Activated CD8-positive, alpha-beta T cell treated with anti-CD3 and anti-CD28 coated beads for 36 hours (primary cell): ENCODE results near the gene SUCLA2. TPM values are rescaled to one million over a fixed set of nuclear protein-coding genes. Genes with fewer than 3 reads are reported as not detected.

Experiments
- ATAC-seq: fragments of 200-7000 bp; cut with Tn5 transposase; one replicate; pipeline ENCODE4 v1.10.0; 2021; ENCODE audit warnings: mild to moderate bottlenecking, moderate library complexity
- CTCF ChIA-PET: fragments of 350-600 bp; sonication (Branson Sonifier 250); formaldehyde crosslinking; loops from one replicate; lab custom pipeline; 2021; ENCODE audit warnings: antibody characterized with exemption; lab: Charles Lee
- POLR2A ChIA-PET: fragments of 350-600 bp; sonication (Branson Sonifier 250); formaldehyde crosslinking; loops from one replicate; lab custom pipeline; 2021; ENCODE audit warnings: antibody characterized with exemption; lab: Charles Lee
- DNase-seq: peaks from one replicate; pipeline ENCODE4 v3.0.0-alpha.2; 2020
- H3K27ac Mint-ChIP-seq: one replicate; pipeline ENCODE4 v1.8.0; 2021; ENCODE audit warnings: mild to moderate bottlenecking, mixed read lengths
- H3K27me3 Mint-ChIP-seq: one replicate; pipeline ENCODE4 v1.8.0; 2021; ENCODE audit warnings: mixed read lengths
- H3K36me3 Mint-ChIP-seq: one replicate; pipeline ENCODE4 v1.8.0; 2021; ENCODE audit warnings: low read depth, mixed read lengths
- H3K4me1 Mint-ChIP-seq: one replicate; pipeline ENCODE4 v1.8.0; 2021; ENCODE audit warnings: low read depth, mixed read lengths
- H3K4me3 Mint-ChIP-seq: one replicate; pipeline ENCODE4 v1.8.0; 2021; ENCODE audit warnings: mild to moderate bottlenecking, moderate library complexity, mixed read lengths
- H3K9me3 Mint-ChIP-seq: one replicate; pipeline ENCODE4 v1.8.0; 2021; ENCODE audit warnings: mixed read lengths
- intact Hi-C: fragments of 100-400 bp; cut with micrococcal nuclease; formaldehyde crosslinking; loops from one replicate; pipeline ENCODE4 v1.10.0; 2022
- total RNA-seq, 2 experiments: library from RNA; stranded (reverse); gene quantifications; one replicate each; pipeline ENCODE4 v1.2.3, GENCODE V29; 2021
- TF ChIP-seq, protein P1 (sequence below): fragments of 200-600 bp; IDR thresholded peaks from one replicate; pipeline ENCODE4 v1.8.0; 2022; ENCODE audit warnings: antibody characterized with exemption, mild to moderate bottlenecking

The SUCLA2 gene
- total RNA-seq, 2 experiments from 2014 or later = 42.2 to 44.7 TPM

DNA sequence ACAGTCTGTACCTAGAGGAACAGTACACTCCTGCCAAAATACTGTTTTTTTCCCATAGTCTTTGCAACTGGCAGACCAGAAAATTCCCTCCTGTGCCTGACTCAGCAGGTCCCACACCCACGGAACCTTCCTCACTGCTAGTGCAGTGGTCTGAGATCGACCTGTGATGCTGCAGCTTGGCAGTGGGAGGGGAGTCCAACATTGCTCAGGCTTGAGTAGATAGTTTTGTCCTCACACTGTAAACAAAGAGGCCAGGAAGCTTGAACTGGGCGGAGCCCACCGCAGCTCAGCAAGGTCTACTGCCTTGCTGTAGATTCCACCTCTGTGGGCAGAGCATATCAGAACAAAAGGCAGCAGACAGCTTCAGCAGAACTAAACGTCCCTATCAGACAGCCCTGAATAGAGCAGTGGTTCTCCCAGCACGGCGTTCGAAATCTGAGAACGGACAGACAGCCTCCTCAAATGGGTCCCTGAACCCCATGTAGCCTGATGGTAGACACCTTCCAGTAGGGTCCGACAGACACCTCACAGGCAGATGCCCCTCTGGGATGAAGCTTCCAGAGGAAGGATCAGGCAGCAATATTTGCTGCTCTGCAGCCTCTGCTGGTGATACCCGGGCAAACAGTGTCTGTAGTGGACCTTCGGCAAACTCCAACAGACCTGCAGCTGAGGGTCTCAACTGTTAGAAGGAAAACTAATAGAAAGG lies 92.7 kb downstream of the SUCLA2 start:
- Mint-ChIP-seq H3K27me3 (no peaks in the 10 kb centered on the region), H3K9me3 (peaks cover 5% of the 10 kb centered on the region), H3K27ac (no peak overlapping the region), H3K4me1 (peaks cover 3% of the 10 kb centered on the region), H3K4me3 (no peak overlapping the region), H3K36me3 (peaks cover 10% of the 10 kb centered on the region)
- intact Hi-C loops = no loop called here
- DNase-seq = no peak
- CTCF ChIA-PET = no interaction called here
- no peak for ATAC-seq
- TF ChIP-seq, protein P1, sequence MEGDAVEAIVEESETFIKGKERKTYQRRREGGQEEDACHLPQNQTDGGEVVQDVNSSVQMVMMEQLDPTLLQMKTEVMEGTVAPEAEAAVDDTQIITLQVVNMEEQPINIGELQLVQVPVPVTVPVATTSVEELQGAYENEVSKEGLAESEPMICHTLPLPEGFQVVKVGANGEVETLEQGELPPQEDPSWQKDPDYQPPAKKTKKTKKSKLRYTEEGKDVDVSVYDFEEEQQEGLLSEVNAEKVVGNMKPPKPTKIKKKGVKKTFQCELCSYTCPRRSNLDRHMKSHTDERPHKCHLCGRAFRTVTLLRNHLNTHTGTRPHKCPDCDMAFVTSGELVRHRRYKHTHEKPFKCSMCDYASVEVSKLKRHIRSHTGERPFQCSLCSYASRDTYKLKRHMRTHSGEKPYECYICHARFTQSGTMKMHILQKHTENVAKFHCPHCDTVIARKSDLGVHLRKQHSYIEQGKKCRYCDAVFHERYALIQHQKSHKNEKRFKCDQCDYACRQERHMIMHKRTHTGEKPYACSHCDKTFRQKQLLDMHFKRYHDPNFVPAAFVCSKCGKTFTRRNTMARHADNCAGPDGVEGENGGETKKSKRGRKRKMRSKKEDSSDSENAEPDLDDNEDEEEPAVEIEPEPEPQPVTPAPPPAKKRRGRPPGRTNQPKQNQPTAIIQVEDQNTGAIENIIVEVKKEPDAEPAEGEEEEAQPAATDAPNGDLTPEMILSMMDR = no peak
- POLR2A ChIA-PET = no interaction called here

DNA sequence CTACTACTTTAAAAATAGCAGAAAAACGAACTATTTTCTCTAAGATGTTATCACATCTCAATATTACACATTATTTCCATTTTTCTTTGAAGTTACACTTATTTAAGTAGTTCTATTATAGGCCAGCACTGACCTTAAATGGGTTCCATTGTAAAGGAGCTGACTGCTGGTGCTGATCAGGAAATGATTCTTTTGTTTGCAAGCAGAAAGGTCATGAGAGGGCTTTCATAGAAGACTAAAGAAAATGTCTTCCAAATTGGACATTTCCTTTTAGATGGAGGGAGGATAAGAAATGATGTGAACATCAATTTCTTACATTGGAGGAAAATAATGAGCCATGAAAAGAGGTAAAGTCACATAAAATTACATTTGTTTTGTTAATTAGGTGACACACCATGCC lies 96.2 kb downstream of the SUCLA2 start:
- no peak overlapping the region for H3K27ac Mint-ChIP-seq
- H3K4me3 Mint-ChIP-seq = no peak overlapping the region
- CTCF ChIA-PET = no interaction called here
- intact Hi-C loops = no loop called here
- DNase-seq = no peak
- POLR2A ChIA-PET = interaction anchor here (1.6 kb wide), 1 partner anchor 26 kb away, joined by 3 read pairs; no protein-coding TSS in a partner anchor
- H3K9me3 Mint-ChIP-seq = no peaks in the 10 kb centered on the region
- TF ChIP-seq, protein P1 = no peak
- ATAC-seq = no peak
- peaks cover 6% of the 10 kb centered on the region for H3K36me3 Mint-ChIP-seq
- H3K27me3 Mint-ChIP-seq = no peaks in the 10 kb centered on the region
- peaks cover 3% of the 10 kb centered on the region for H3K4me1 Mint-ChIP-seq

DNA sequence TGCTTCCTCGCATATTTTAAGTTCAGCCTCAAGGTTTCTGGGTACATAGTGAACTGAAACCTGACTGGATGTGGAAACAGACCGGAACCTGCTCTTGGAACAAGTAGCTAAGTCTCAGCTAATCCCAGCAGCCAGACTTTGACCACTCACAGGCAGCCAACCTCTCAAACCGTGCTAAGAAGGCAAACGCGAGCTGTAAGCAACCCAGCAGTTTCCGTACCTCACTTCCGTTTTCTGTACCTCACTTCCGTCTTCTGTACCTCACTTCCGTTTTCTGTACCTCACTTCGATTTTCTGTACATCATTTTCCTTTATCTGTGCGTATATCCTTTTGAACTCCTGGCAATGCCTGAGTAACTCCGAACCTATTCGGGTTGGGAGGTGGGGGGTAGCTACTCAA lies 96.8 kb downstream of the SUCLA2 start:
- peaks cover 3% of the 10 kb centered on the region for H3K4me1 Mint-ChIP-seq
- TF ChIP-seq, protein P1 = no peak
- no peak overlapping the region for H3K27ac Mint-ChIP-seq
- intact Hi-C loops = no loop called here
- H3K9me3 Mint-ChIP-seq = no peaks in the 10 kb centered on the region
- peaks cover 3% of the 10 kb centered on the region for H3K36me3 Mint-ChIP-seq
- H3K27me3 Mint-ChIP-seq = no peaks in the 10 kb centered on the region
- POLR2A ChIA-PET = interaction anchor here (1.6 kb wide), 1 partner anchor 26 kb away, joined by 3 read pairs; no protein-coding TSS in a partner anchor
- CTCF ChIA-PET = no interaction called here
- ATAC-seq = no peak
- DNase-seq = no peak
- no peak overlapping the region for H3K4me3 Mint-ChIP-seq

DNA sequence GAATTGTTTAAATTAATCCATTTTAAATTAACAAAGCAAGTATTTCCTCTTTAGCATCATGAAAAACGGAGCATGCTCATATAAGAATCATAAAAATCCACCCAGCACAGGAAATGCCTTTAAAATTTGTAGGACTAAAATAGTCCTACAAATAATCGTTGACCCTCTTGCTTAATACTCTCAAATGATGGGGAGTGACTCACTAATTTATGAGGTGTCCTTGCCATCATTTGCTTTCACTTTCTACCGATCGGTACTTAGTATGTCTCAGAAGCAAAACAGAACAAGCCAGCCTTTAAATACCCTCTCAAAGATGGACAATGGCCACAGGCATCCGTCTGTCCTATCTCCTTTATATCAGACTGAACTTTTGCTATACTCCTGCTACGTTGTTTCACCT lies 97.2 kb downstream of the SUCLA2 start:
- ChIA-PET POLR2A (no interaction called here), CTCF (no interaction called here)
- peaks cover 3% of the 10 kb centered on the region for H3K4me1 Mint-ChIP-seq
- H3K36me3 Mint-ChIP-seq = peaks cover 3% of the 10 kb centered on the region
- no peaks in the 10 kb centered on the region for H3K27me3 Mint-ChIP-seq
- TF ChIP-seq, protein P1 = no peak
- DNase-seq = no peak
- intact Hi-C loops = no loop called here
- no peak overlapping the region for H3K4me3 Mint-ChIP-seq
- no peaks in the 10 kb centered on the region for H3K9me3 Mint-ChIP-seq
- H3K27ac Mint-ChIP-seq = no peak overlapping the region
- no peak for ATAC-seq

DNA sequence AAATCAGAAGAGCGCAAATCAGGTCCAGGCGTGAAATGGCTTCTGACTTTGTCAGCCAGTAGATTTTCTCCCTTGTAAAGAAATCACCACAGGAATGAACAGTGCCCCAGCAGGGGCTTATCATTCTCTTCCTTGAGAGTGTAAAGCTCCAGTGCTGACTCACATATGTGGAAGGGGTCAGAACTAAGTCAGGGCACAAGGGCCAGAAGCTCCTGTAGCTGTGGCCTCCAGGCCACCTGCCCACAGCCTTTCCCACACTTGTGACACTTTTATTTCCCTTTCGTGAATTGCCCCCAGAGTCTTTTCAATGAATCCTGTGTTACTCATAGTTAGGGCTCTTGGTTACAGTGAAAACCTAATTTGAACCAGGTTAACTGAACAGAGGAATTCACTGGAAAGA lies 99.6 kb downstream of the SUCLA2 start:
- ChIA-PET POLR2A (no interaction called here), CTCF (no interaction called here)
- H3K36me3 Mint-ChIP-seq = peaks cover 3% of the 10 kb centered on the region
- intact Hi-C loops = no loop called here
- DNase-seq (no peak), ATAC-seq (no peak)
- H3K27me3 Mint-ChIP-seq = no peaks in the 10 kb centered on the region
- no peaks in the 10 kb centered on the region for H3K9me3 Mint-ChIP-seq
- no peak overlapping the region for H3K27ac Mint-ChIP-seq
- TF ChIP-seq, protein P1 = no peak
- H3K4me1 Mint-ChIP-seq = peaks cover 3% of the 10 kb centered on the region
- no peak overlapping the region for H3K4me3 Mint-ChIP-seq
